HEK293 (cell line): Measurements from ENCODE around the gene FSTL4.

Source experiments
- CTCF ChIA-PET: fragments of 350-600 bp; formaldehyde crosslinking; extraction: SDS; loops from one replicate; lab custom pipeline; 2021; ENCODE audit warnings: antibody characterized with exemption; lab: Yijun Ruan, JAX
- POLR2A ChIA-PET: fragments of 300-600 bp; formaldehyde crosslinking; extraction: SDS; loops from one replicate; lab custom pipeline; 2020; ENCODE audit warnings: antibody characterized with exemption, inconsistent platforms; lab: Yijun Ruan, JAX
- H3K27ac ChIP-seq: fragments of 200-500 bp; sonication (Bioruptor generic); 2 replicates; pipeline ENCODE4 v1.5.1; 2014; ENCODE audit warnings: low read depth, low read length, control low read depth, inconsistent platforms; ENCODE audit errors: extremely low read depth
- H3K36me3 ChIP-seq, 2 experiments: fragments of 200-500 bp in 1 of 2; sonication (Bioruptor generic) in 1 of 2; 1 replicate in 1 of 2; 2 replicates in 1 of 2; pipeline ENCODE4 v1.5.1; 2014 to 2017; ENCODE audit warnings: inconsistent platforms in 2 of 2, low read length in 2 of 2; ENCODE audit not compliant: control insufficient read depth in 2 of 2, insufficient read depth in 1 of 2
- H3K4me1 ChIP-seq: fragments of 200-500 bp; sonication (Bioruptor generic); 2 replicates; pipeline ENCODE4 v1.5.1; 2014; ENCODE audit warnings: mild to moderate bottlenecking, low read length, inconsistent platforms; ENCODE audit not compliant: control insufficient read depth, insufficient read depth
- H3K4me3 ChIP-seq: 2 replicates; pipeline ENCODE4 v1.5.1; 2011; ENCODE audit warnings: low read depth, mild to moderate bottlenecking, control low read depth, low read length, moderate library complexity
- H3K9me3 ChIP-seq: fragments of 200-500 bp; sonication (Bioruptor generic); 2 replicates; pipeline ENCODE4 v1.5.1; 2014; ENCODE audit warnings: low read depth, low read length, inconsistent platforms; ENCODE audit not compliant: control insufficient read depth, insufficient read depth
- EGR2 ChIP-seq: fragments of 450-650 bp; formaldehyde crosslinking; IDR thresholded peaks from 2 replicates; pipeline ENCODE4 v1.5.1; 2016; ENCODE audit warnings: low read depth, missing biosample characterization, missing genetic modification characterization
- PRDM4 ChIP-seq: fragments of 450-650 bp; formaldehyde crosslinking; IDR thresholded peaks from 2 replicates; pipeline ENCODE4 v1.5.1; 2017; ENCODE audit warnings: missing biosample characterization, missing genetic modification characterization
- SP7 ChIP-seq: fragments of 450-650 bp; formaldehyde crosslinking; IDR thresholded peaks from 2 replicates; pipeline ENCODE4 v1.5.1; 2016; ENCODE audit warnings: missing biosample characterization, missing genetic modification characterization
- YY2 ChIP-seq: fragments of 450-650 bp; formaldehyde crosslinking; IDR thresholded peaks from 2 replicates; pipeline ENCODE4 v1.5.1; 2016; ENCODE audit warnings: missing biosample characterization, missing genetic modification characterization
- ZBTB8A ChIP-seq: fragments of 450-650 bp; formaldehyde crosslinking; IDR thresholded peaks from 2 replicates; pipeline ENCODE4 v1.5.1; 2016; ENCODE audit warnings: missing biosample characterization, missing genetic modification characterization
- ZNF19 ChIP-seq: fragments of 450-650 bp; formaldehyde crosslinking; IDR thresholded peaks from 2 replicates; pipeline ENCODE4; 2016; ENCODE audit warnings: missing biosample characterization, missing genetic modification characterization, low read depth
- ZNF302 ChIP-seq: fragments of 450-650 bp; formaldehyde crosslinking; IDR thresholded peaks from 2 replicates; pipeline ENCODE4 v1.5.1; 2016; ENCODE audit warnings: missing biosample characterization, missing genetic modification characterization, low read depth
- ZNF335 ChIP-seq: fragments of 450-650 bp; formaldehyde crosslinking; conservative IDR thresholded peaks from 2 replicates; pipeline ENCODE4 v1.5.1; 2016; ENCODE audit warnings: missing biosample characterization, missing genetic modification characterization
- ZNF391 ChIP-seq: fragments of 450-650 bp; formaldehyde crosslinking; IDR thresholded peaks from 2 replicates; pipeline ENCODE4 v1.5.1; 2016; ENCODE audit warnings: low read depth, missing biosample characterization, missing genetic modification characterization, borderline replicate concordance
- ZNF530 ChIP-seq: fragments of 450-650 bp; formaldehyde crosslinking; IDR thresholded peaks from 2 replicates; pipeline ENCODE4 v1.5.1; 2016; ENCODE audit warnings: low read depth, missing biosample characterization, missing genetic modification characterization
- ZNF549 ChIP-seq: fragments of 450-650 bp; IDR thresholded peaks from 2 replicates; pipeline ENCODE4 v1.5.1; 2018; ENCODE audit warnings: missing biosample characterization, missing genetic modification characterization, mild to moderate bottlenecking, inconsistent platforms, moderate library complexity
- ZNF560 ChIP-seq: fragments of 450-650 bp; formaldehyde crosslinking; IDR thresholded peaks from 2 replicates; pipeline ENCODE4 v1.5.1; 2017; ENCODE audit warnings: missing biosample characterization, missing genetic modification characterization, borderline replicate concordance
- ZNF629 ChIP-seq: fragments of 450-650 bp; formaldehyde crosslinking; IDR thresholded peaks from 2 replicates; pipeline ENCODE4 v1.5.1; 2017; ENCODE audit warnings: missing biosample characterization, missing genetic modification characterization
- ZNF692 ChIP-seq: fragments of 450-650 bp; formaldehyde crosslinking; IDR thresholded peaks from 2 replicates; pipeline ENCODE4 v1.5.1; 2016; ENCODE audit warnings: missing biosample characterization, missing genetic modification characterization
- ZNF785 ChIP-seq: fragments of 450-650 bp; formaldehyde crosslinking; IDR thresholded peaks from 2 replicates; pipeline ENCODE4 v1.5.1; 2016; ENCODE audit warnings: missing biosample characterization, missing genetic modification characterization
- ZNF843 ChIP-seq: fragments of 450-650 bp; formaldehyde crosslinking; IDR thresholded peaks from 2 replicates; pipeline ENCODE4 v1.5.1; 2016; ENCODE audit warnings: missing biosample characterization, missing genetic modification characterization
- TF ChIP-seq, protein P1 (sequence below): fragments of 450-650 bp; formaldehyde crosslinking; IDR thresholded peaks from 2 replicates; pipeline ENCODE4 v1.5.1; 2016; ENCODE audit warnings: missing biosample characterization, missing genetic modification characterization, low read depth
- TF ChIP-seq, protein P2 (sequence below): fragments of 450-650 bp; formaldehyde crosslinking; IDR thresholded peaks from 2 replicates; pipeline ENCODE4 v1.5.1; 2017; ENCODE audit warnings: missing biosample characterization, missing genetic modification characterization
- TF ChIP-seq, protein P3 (sequence below): fragments of 450-650 bp; IDR thresholded peaks from 2 replicates; pipeline ENCODE4 v1.5.1; 2018; ENCODE audit warnings: missing biosample characterization, mild to moderate bottlenecking, missing genetic modification characterization
- TF ChIP-seq, protein P4 (sequence below): fragments of 450-650 bp; formaldehyde crosslinking; IDR thresholded peaks from 2 replicates; pipeline ENCODE4; 2016; ENCODE audit warnings: missing biosample characterization, missing genetic modification characterization

The FSTL4 gene

DNA sequence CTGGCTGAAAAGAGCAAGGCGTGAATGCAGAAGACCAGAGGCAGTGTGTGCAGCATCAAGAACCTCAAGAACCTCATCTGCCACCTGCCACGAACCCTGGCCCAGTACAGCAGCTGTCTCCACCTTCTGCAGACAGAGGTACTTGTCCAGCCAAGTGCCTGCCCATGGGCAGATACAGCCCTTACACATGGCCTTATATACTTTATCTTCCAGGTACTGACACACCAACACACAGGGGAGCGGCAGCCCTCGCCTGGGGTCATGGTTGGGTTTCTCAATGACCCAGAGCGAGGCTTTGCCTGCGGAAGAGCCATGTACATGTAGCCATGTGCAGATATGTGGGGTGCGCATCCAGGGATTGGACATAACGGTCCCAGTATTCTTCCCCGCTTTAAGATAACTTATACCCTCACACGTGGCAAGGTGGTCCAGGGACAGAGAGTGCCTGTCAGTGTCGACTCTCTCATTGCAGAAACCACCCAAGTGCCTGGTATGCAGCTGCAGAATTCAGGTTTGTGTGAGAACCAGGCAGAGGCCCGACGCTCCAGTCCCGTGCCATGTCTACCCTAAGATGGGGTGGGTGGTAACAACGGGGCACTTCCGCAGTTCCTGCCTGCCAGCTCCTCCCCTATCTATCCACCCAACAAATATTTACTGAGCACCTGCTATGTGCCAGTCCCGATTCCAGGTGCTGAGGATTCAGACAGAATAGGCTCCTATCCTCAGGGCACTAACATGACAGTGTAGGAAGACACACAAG lies 206.9 kb downstream of the FSTL4 start (continued):
- no peak for TF ChIP-seq ZNF19

DNA sequence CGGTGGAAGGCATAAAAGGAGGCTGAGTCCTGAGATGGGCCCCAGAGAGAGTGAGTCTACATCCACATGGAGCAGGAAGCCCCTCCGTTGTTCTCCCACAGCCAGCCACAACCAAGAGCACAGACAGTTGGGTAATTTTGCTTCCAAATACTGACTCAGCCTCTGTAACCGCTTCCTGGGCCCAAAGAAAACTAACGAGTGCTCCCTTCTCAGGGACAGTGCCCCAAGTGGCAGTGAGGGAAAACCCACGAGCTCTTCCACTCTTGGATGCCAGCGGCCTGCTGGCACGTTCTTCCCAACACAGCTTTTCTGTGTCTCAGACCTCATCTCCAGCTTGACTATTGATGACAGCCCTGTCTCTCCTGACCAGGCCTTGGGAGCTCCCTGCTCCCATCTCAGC lies 207.6 kb downstream of the FSTL4 start:
- H3K4me1 ChIP-seq: no peaks in the 10 kb centered on the region
- no peaks in the 10 kb centered on the region for H3K9me3 ChIP-seq
- no peak overlapping the region for H3K4me3 ChIP-seq
- TF ChIP-seq, protein P1, sequence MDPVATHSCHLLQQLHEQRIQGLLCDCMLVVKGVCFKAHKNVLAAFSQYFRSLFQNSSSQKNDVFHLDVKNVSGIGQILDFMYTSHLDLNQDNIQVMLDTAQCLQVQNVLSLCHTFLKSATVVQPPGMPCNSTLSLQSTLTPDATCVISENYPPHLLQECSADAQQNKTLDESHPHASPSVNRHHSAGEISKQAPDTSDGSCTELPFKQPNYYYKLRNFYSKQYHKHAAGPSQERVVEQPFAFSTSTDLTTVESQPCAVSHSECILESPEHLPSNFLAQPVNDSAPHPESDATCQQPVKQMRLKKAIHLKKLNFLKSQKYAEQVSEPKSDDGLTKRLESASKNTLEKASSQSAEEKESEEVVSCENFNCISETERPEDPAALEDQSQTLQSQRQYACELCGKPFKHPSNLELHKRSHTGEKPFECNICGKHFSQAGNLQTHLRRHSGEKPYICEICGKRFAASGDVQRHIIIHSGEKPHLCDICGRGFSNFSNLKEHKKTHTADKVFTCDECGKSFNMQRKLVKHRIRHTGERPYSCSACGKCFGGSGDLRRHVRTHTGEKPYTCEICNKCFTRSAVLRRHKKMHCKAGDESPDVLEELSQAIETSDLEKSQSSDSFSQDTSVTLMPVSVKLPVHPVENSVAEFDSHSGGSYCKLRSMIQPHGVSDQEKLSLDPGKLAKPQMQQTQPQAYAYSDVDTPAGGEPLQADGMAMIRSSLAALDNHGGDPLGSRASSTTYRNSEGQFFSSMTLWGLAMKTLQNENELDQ: no peak
- TF ChIP-seq ZNF785 (tag by site-specific recombination): no peak
- TF ChIP-seq, protein P2, sequence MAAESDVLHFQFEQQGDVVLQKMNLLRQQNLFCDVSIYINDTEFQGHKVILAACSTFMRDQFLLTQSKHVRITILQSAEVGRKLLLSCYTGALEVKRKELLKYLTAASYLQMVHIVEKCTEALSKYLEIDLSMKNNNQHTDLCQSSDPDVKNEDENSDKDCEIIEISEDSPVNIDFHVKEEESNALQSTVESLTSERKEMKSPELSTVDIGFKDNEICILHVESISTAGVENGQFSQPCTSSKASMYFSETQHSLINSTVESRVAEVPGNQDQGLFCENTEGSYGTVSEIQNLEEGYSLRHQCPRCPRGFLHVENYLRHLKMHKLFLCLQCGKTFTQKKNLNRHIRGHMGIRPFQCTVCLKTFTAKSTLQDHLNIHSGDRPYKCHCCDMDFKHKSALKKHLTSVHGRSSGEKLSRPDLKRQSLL (tag by site-specific recombination): no peak
- no peak for TF ChIP-seq ZNF549
- TF ChIP-seq ZNF530 (tag by site-specific recombination): no peak
- no peak for TF ChIP-seq SP7 (tag by site-specific recombination)
- TF ChIP-seq ZNF843 (tag by site-specific recombination): no peak
- TF ChIP-seq YY2: no peak
- no peak for TF ChIP-seq ZNF692 (tag by site-specific recombination)
- no peak for TF ChIP-seq ZNF302 (tag by site-specific recombination)
- no peak for TF ChIP-seq ZNF335
- TF ChIP-seq, protein P3, sequence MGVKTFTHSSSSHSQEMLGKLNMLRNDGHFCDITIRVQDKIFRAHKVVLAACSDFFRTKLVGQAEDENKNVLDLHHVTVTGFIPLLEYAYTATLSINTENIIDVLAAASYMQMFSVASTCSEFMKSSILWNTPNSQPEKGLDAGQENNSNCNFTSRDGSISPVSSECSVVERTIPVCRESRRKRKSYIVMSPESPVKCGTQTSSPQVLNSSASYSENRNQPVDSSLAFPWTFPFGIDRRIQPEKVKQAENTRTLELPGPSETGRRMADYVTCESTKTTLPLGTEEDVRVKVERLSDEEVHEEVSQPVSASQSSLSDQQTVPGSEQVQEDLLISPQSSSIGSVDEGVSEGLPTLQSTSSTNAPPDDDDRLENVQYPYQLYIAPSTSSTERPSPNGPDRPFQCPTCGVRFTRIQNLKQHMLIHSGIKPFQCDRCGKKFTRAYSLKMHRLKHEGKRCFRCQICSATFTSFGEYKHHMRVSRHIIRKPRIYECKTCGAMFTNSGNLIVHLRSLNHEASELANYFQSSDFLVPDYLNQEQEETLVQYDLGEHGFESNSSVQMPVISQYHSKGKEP (tag by site-specific recombination): no peak
- TF ChIP-seq PRDM4 (tag by site-specific recombination): no peak
- TF ChIP-seq, protein P4, sequence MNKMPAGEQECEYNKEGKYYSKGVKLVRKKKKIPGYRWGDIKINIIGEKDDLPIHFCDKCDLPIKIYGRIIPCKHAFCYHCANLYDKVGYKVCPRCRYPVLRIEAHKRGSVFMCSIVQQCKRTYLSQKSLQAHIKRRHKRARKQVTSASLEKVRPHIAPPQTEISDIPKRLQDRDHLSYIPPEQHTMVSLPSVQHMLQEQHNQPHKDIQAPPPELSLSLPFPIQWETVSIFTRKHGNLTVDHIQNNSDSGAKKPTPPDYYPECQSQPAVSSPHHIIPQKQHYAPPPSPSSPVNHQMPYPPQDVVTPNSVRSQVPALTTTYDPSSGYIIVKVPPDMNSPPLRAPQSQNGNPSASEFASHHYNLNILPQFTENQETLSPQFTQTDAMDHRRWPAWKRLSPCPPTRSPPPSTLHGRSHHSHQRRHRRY: no peak
- TF ChIP-seq ZBTB8A (tag by site-specific recombination): no peak
- no peak for TF ChIP-seq EGR2 (tag by site-specific recombination)
- TF ChIP-seq ZNF560: no peak
- no peak for TF ChIP-seq ZNF391 (tag by site-specific recombination)
- TF ChIP-seq ZNF629 (tag by site-specific recombination): no peak
- no peak overlapping the region for H3K27ac ChIP-seq
- POLR2A ChIA-PET: no interaction called here
- H3K36me3 ChIP-seq: no peaks in the 10 kb centered on the region
- CTCF ChIA-PET: interaction anchor here (0.7 to 1.2 kb wide), 2 partner anchors 18 to 19 kb away, joined by 3 read pairs; no protein-coding TSS in a partner anchor
